NCI-H2196 (cell line): ENCODE results near the gene GNLY.

Experiments
- DNase-seq: peaks from one replicate; lab custom pipeline; 2025; ENCODE audit not compliant: unreplicated experiment; lab: John Stamatoyannopoulos, UW

Gene GNLY

GRCh38 chr2:85743304-85743978 is 49.3 kb downstream of the GNLY start:
- DNase-seq, result no peak

GRCh38 chr2:85744055-85744454 is 49.9 kb downstream of the GNLY start:
- DNase-seq, result no peak

GRCh38 chr2:85744741-85745601 is 50.8 kb downstream of the GNLY start:
- no peak for DNase-seq

- no peak for DNase-seq
Measured at GRCh38 chr2:85745619-85746018, 51.5 kb downstream of the GNLY start.

DNA sequence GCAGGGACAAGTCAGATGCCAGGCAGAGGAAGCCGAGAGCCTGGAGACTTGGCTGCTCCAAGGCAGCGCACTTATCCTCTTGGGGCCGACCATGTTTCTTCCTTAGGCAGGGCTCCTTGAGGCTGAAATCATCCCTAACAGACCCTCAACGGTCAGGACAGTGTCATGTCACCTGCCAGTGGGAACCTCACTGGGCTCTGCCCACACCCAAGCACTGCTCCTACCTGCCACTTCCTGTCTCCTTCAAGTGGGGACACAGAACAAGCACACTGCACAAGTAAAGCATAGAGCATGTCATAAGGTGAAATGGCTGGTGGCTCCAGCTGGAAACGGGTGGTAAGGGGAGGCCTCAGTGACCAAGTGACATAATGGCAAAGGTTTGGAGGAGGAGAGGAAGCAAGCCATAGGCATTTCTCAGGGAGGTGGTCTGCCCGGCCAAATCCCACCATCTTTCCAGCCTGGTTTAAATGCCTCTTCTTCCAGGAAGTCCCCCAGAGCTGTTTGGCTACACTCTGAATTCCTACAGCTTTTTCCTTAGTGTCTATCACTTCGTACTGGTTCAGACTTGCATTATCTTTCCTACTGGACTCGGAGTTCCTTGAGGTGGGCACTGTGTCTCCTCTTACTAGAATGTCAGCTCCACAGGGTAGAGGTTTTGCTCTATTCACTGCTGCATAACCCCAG is 52.3 kb downstream of the GNLY start:
- no peak for DNase-seq

DNA sequence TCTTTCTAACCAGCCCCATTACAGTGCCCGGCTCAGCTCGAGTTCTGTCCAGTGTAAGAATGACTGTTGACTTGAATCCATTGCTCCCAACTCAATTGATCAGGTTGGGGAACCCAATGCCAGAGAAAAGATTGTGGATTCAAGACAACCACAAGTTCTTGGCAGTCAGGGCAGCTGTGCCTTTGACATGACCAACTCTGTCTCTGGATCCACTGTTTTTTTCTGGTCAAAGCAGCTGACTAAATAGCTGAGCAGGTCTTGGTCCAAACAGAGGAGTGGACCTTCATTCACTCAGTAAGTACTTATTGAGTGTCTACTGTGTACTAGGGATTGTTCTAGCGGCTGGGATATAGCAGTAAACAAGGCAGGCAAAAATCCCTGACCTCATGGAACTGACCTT is 53.3 kb downstream of the GNLY start:
- no peak for DNase-seq

DNA sequence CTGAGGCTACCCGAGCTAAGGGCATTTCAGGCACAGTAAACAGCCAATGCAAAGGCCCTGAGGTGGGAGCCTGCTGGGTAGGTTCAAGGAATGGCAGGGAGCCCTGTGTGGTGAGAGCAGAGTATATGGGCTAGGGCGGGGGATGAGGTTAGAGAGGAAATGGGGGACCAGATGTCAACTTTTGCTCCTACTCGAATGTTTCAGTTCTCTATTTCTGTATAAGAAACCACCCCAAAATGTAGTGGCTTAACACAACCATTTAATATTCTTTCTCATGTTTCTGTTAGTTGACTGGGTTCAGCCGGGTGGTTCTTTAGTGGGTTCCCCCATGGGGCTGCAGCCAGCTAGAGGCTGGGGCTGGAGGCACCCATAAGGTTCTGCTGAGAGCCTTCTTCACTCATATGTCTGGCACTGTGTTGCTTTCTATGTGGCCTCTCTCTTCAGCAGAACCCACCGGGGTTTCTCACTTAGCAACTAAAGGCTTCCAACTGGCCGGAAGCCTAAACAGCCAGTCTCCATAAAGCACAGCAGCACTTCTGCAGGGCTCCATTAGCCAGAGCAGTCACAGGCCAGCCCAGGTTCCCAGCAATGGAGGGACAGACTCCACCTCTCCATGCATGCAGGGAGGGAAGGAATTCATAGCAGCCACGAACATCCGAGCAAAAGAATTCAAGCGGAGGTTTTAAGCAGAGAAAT is 54.0 kb downstream of the GNLY start:
- no peak for DNase-seq
